Osteocyte (in vitro differentiated cells): ENCODE data around the gene SNX24. TPM values are rescaled to one million over a fixed set of nuclear protein-coding genes. Genes with fewer than 3 reads are reported as not detected.

Experiments used
- DNase-seq: peaks from one replicate; pipeline ENCODE4 v3.0.0; 2021; ENCODE audit warnings: mixed read lengths; ENCODE audit not compliant: unreplicated experiment; ENCODE audit errors: extremely low spot score
- H3K27ac Mint-ChIP-seq: one replicate; pipeline ENCODE4 v1.8.0; 2021; ENCODE audit warnings: mild to moderate bottlenecking, mixed read lengths; ENCODE audit not compliant: unreplicated experiment
- H3K27me3 Mint-ChIP-seq: one replicate; pipeline ENCODE4 v1.8.0; 2021; ENCODE audit warnings: mixed read lengths; ENCODE audit not compliant: unreplicated experiment
- H3K36me3 Mint-ChIP-seq: one replicate; pipeline ENCODE4 v1.8.0; 2021; ENCODE audit warnings: mixed read lengths; ENCODE audit not compliant: unreplicated experiment
- H3K4me1 Mint-ChIP-seq: one replicate; pipeline ENCODE4 v1.8.0; 2021; ENCODE audit warnings: mixed read lengths; ENCODE audit not compliant: unreplicated experiment
- H3K4me3 Mint-ChIP-seq: one replicate; pipeline ENCODE4 v1.8.0; 2021; ENCODE audit warnings: mild to moderate bottlenecking, moderate library complexity, mixed read lengths; ENCODE audit not compliant: unreplicated experiment
- H3K9me3 Mint-ChIP-seq: one replicate; pipeline ENCODE4 v1.8.0; 2021; ENCODE audit warnings: mixed read lengths; ENCODE audit not compliant: unreplicated experiment
- CTCF ChIP-seq: fragments of 200-600 bp; sonication (generic); IDR thresholded peaks from 2 replicates; pipeline ENCODE4 v1.5.0; 2021; ENCODE audit warnings: antibody characterized with exemption, mild to moderate bottlenecking, moderate library complexity
- total RNA-seq: library from RNA; stranded (reverse); gene quantifications from 2 replicates; pipeline ENCODE4 v1.2.1, GENCODE V29; 2021

SNX24 gene
- total RNA-seq, 1 donor from 2014 or later, result 7.0 TPM

GRCh38 chr5:122858451-122858850 lies 13.0 kb downstream of the SNX24 start:
- H3K4me1 Mint-ChIP-seq, result no peaks in the 10 kb centered on the region
- H3K4me3 Mint-ChIP-seq, result no peak overlapping the region
- no peak for DNase-seq

GRCh38 chr5:122863240-122863639 lies 17.8 kb downstream of the SNX24 start:
- Mint-ChIP-seq H3K36me3 (peaks cover 8% of the 10 kb centered on the region), H3K4me3 (no peak overlapping the region), H3K9me3 (no peaks in the 10 kb centered on the region), H3K27ac (no peak overlapping the region), H3K27me3 (no peaks in the 10 kb centered on the region), H3K4me1 (no peaks in the 10 kb centered on the region)
- no peak for TF ChIP-seq CTCF
- no peak for DNase-seq

More at GRCh38 chr5:122858451-122858850, 13.0 kb downstream of the SNX24 start:
- Mint-ChIP-seq H3K27me3 (no peaks in the 10 kb centered on the region), H3K27ac (no peak overlapping the region), H3K36me3 (peaks cover 4% of the 10 kb centered on the region), H3K9me3 (no peaks in the 10 kb centered on the region)
- no peak for TF ChIP-seq CTCF

- Mint-ChIP-seq H3K36me3 (peaks cover 8% of the 10 kb centered on the region), H3K4me1 (no peaks in the 10 kb centered on the region), H3K9me3 (no peaks in the 10 kb centered on the region), H3K27me3 (no peaks in the 10 kb centered on the region), H3K4me3 (no peak overlapping the region), H3K27ac (no peak overlapping the region)
- no peak for DNase-seq
- TF ChIP-seq CTCF, result no peak
Measured at GRCh38 chr5:122863721-122864120, 18.3 kb downstream of the SNX24 start.

GRCh38 chr5:122864400-122864799 lies 19.0 kb downstream of the SNX24 start:
- H3K9me3 Mint-ChIP-seq, result no peaks in the 10 kb centered on the region
- H3K36me3 Mint-ChIP-seq, result peaks cover 8% of the 10 kb centered on the region
- H3K27me3 Mint-ChIP-seq, result no peaks in the 10 kb centered on the region
- no peak for DNase-seq
- H3K4me1 Mint-ChIP-seq, result no peaks in the 10 kb centered on the region
- no peak overlapping the region for H3K4me3 Mint-ChIP-seq
- no peak overlapping the region for H3K27ac Mint-ChIP-seq
- no peak for TF ChIP-seq CTCF

- no peaks in the 10 kb centered on the region for H3K9me3 Mint-ChIP-seq
- peaks cover 8% of the 10 kb centered on the region for H3K36me3 Mint-ChIP-seq
- no peak for DNase-seq
- no peak overlapping the region for H3K27ac Mint-ChIP-seq
- no peaks in the 10 kb centered on the region for H3K4me1 Mint-ChIP-seq
- no peak overlapping the region for H3K4me3 Mint-ChIP-seq
- no peaks in the 10 kb centered on the region for H3K27me3 Mint-ChIP-seq
- TF ChIP-seq CTCF, result no peak
Measured at GRCh38 chr5:122864842-122865241, 19.4 kb downstream of the SNX24 start.
